Erythroblast (primary cell): Measurements from ENCODE around the gene NAV3.

Source experiments
- GATA1 ChIP-seq: IDR thresholded peaks from 2 replicates; pipeline ENCODE4 v1.6.1; 2011; ENCODE audit warnings: low read depth, mild to moderate bottlenecking, control low read depth, low read length, moderate library complexity
- POLR2A ChIP-seq: IDR thresholded peaks from 2 replicates; pipeline ENCODE4 v1.6.1; 2011; ENCODE audit warnings: mild to moderate bottlenecking, low read length

DNA sequence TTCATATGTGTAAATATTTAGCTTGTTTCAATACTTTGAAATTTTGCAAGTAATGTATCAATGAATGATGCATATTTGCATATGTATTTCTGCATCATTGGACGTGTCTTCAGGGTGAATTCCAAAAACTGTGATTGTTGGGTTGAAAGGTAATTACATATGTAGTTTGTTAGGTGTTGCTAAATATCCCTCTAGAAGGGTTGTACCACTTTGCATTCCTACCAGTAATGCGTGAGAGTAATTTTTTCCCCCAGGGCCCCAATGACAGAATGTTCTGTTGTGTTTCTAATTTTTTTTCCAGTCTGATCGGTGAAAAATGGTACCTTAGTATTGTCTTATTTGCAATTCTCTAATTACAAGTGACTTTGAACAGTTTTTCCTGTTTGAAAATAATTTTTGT lies 408.9 kb downstream of the NAV3 start:
- TF ChIP-seq POLR2A (no peak), GATA1 (no peak)
